SK-N-SH treated with all-trans-retinoic acid at 6 μM for 48 hours (cell line): ENCODE measurements around the gene MIDN.

Source experiments
- ATAC-seq: fragments of 200-7000 bp; cut with Tn5 transposase; 3 replicates; pipeline ENCODE4 v1.9.1; 2020; ENCODE audit warnings: mild to moderate bottlenecking, moderate library complexity
- ARNTL ChIP-seq: fragments of 450-650 bp; formaldehyde crosslinking; IDR thresholded peaks from 2 replicates; pipeline ENCODE4 v1.5.0; 2020; ENCODE audit warnings: low read depth, mild to moderate bottlenecking, moderate library complexity, borderline replicate concordance
- BACH2 ChIP-seq: fragments of 250-450 bp; sonication (Bioruptor Pico); IDR thresholded peaks from 2 replicates; pipeline ENCODE4 v1.9.0; 2021; ENCODE audit warnings: mild to moderate bottlenecking, borderline replicate concordance
- CREB5 ChIP-seq: fragments of 250-450 bp; sonication (Bioruptor Pico); IDR thresholded peaks from 2 replicates; pipeline ENCODE4 v1.5.1; 2020; ENCODE audit warnings: low read depth, mild to moderate bottlenecking, moderate library complexity
- ESRRG ChIP-seq: fragments of 250-450 bp; sonication (Bioruptor Pico); IDR thresholded peaks from 2 replicates; pipeline ENCODE4 v1.6.1; 2021; ENCODE audit warnings: mild to moderate bottlenecking
- GLIS3 ChIP-seq: fragments of 250-450 bp; sonication (Bioruptor Pico); IDR thresholded peaks from 2 replicates; pipeline ENCODE4 v1.5.0; 2020; ENCODE audit warnings: mild to moderate bottlenecking, moderate library complexity
- OSR1 ChIP-seq: fragments of 250-450 bp; sonication (Bioruptor Pico); IDR thresholded peaks from 2 replicates; pipeline ENCODE4 v1.8.0; 2022; ENCODE audit warnings: moderate library complexity, mild to moderate bottlenecking, inconsistent platforms
- PATZ1 ChIP-seq: fragments of 250-450 bp; sonication (Bioruptor Pico); IDR thresholded peaks from 2 replicates; pipeline ENCODE4 v1.8.0; 2020; ENCODE audit warnings: mild to moderate bottlenecking, moderate library complexity, borderline replicate concordance
- POU6F1 ChIP-seq: fragments of 250-450 bp; sonication (Bioruptor Pico); IDR thresholded peaks from 2 replicates; pipeline ENCODE4 v1.8.0; 2021; ENCODE audit warnings: low read depth, mild to moderate bottlenecking, moderate library complexity, borderline replicate concordance
- PPARA ChIP-seq: fragments of 250-450 bp; sonication (Bioruptor Pico); IDR thresholded peaks from 2 replicates; pipeline ENCODE4 v1.5.0; 2020; ENCODE audit warnings: mild to moderate bottlenecking, borderline replicate concordance
- RARB ChIP-seq: fragments of 250-450 bp; sonication (Bioruptor Pico); IDR thresholded peaks from 2 replicates; pipeline ENCODE4 v1.8.0; 2021; ENCODE audit warnings: mild to moderate bottlenecking, moderate library complexity
- TCF4 ChIP-seq: fragments of 250-450 bp; sonication (Bioruptor Pico); IDR thresholded peaks from 2 replicates; pipeline ENCODE4 v1.8.0; 2021; ENCODE audit warnings: mild to moderate bottlenecking, moderate library complexity, borderline replicate concordance
- TOX ChIP-seq: fragments of 250-450 bp; sonication (Bioruptor Pico); IDR thresholded peaks from 2 replicates; pipeline ENCODE4 v1.8.0; 2021; ENCODE audit warnings: mild to moderate bottlenecking, moderate library complexity, borderline replicate concordance
- TSHZ2 ChIP-seq: fragments of 250-450 bp; sonication (Bioruptor Pico); IDR thresholded peaks from 2 replicates; pipeline ENCODE4 v1.5.0; 2020; ENCODE audit warnings: mild to moderate bottlenecking, moderate library complexity
- ZC3H10 ChIP-seq: fragments of 250-450 bp; sonication (Bioruptor Pico); IDR thresholded peaks from 2 replicates; pipeline ENCODE4 v1.5.1; 2021; ENCODE audit warnings: mild to moderate bottlenecking, moderate library complexity
- ZNF565 ChIP-seq: fragments of 450-650 bp; formaldehyde crosslinking; conservative IDR thresholded peaks from 2 replicates; pipeline ENCODE4 v1.5.0; 2020; ENCODE audit warnings: low read depth, mild to moderate bottlenecking, moderate library complexity
- ZNF70 ChIP-seq: fragments of 450-650 bp; formaldehyde crosslinking; IDR thresholded peaks from 2 replicates; pipeline ENCODE4 v1.5.0; 2020; ENCODE audit warnings: mild to moderate bottlenecking, moderate library complexity

MIDN gene

GRCh38 chr19:1233115-1233667 is 15.2 kb upstream of the MIDN start:
- no peak for ATAC-seq
- TF ChIP-seq ARNTL (CRISPR knock-in tag) (no peak), OSR1 (CRISPR knock-in tag) (no peak), CREB5 (CRISPR knock-in tag) (no peak), TOX (CRISPR knock-in tag) (no peak), POU6F1 (no peak), BACH2 (CRISPR knock-in tag) (no peak), TSHZ2 (CRISPR knock-in tag) (no peak)

GRCh38 chr19:1234051-1234954 is 14.1 kb upstream of the MIDN start:
- no peak for ATAC-seq
- no peak for TF ChIP-seq TSHZ2 (CRISPR knock-in tag)
- TF ChIP-seq POU6F1 = no peak
- TF ChIP-seq TCF4 (CRISPR knock-in tag) = no peak
- no peak for TF ChIP-seq RARB (CRISPR knock-in tag)
- no peak for TF ChIP-seq GLIS3 (CRISPR knock-in tag)
- no peak for TF ChIP-seq BACH2 (CRISPR knock-in tag)
- no peak for TF ChIP-seq ARNTL (CRISPR knock-in tag)
- no peak for TF ChIP-seq PPARA
- no peak for TF ChIP-seq ZNF565 (CRISPR knock-in tag)
- no peak for TF ChIP-seq ZC3H10 (CRISPR knock-in tag)
- no peak for TF ChIP-seq PATZ1 (CRISPR knock-in tag)
- no peak for TF ChIP-seq ZNF70 (CRISPR knock-in tag)
- no peak for TF ChIP-seq ESRRG
